CD4-positive, alpha-beta T cell treated with Interferon gamma for 1 hour (primary cell): Measurements from ENCODE around the gene GMEB1.
"Not testable (repeated sequence)": the region's sequence is repeated elsewhere in the genome, so short reads cannot be mapped to it uniquely, and the experiment has no call there.

Source experiments
- DNase-seq: peaks from one replicate; pipeline ENCODE4 v3.0.0-alpha.2; 2020

GMEB1 gene, protein sequence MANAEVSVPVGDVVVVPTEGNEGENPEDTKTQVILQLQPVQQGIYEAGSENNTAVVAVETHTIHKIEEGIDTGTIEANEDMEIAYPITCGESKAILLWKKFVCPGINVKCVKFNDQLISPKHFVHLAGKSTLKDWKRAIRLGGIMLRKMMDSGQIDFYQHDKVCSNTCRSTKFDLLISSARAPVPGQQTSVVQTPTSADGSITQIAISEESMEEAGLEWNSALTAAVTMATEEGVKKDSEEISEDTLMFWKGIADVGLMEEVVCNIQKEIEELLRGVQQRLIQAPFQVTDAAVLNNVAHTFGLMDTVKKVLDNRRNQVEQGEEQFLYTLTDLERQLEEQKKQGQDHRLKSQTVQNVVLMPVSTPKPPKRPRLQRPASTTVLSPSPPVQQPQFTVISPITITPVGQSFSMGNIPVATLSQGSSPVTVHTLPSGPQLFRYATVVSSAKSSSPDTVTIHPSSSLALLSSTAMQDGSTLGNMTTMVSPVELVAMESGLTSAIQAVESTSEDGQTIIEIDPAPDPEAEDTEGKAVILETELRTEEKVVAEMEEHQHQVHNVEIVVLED

DNA sequence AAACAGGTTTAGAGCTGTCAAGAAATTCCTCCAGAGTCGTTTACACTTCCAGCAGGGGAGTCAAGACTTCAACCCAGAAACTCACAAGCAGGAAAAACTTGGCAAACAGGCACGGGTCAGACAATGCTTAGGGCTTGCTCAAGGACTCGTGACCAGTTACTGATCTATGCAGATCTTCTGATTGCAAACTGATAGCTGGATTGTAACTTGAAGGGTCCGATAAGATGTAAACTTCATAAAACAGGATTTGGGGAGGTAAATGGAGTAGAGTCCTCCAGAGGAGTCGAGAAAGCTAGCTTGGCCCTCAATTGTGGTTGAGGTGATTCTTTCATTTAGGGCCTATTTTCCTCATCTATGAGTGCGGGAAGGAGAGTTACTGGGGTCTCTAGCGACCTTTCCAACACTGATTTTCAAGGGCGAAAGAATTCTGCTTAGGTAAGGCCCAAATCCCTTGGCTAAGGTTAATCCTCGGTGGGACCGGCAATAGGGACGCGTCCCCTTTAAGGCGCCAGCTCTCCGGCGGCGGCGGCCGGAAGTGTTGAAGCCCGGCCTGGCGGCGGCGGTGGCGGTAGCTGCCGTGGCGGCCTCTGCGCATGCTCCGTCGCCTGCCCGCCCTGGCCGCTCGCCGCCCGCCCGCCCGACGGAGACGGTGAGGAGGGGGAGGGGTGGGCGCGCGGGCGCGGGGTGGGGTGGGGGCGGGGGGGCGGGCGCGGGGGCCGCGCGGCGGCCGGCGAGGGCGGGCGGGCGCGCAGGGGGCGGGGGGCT lies at the start of gene GMEB1:
GMEB1 (plus strand) TSS at position 594 of the 765 bp plus-strand sequence. CDS start 14,829 bp downstream, outside the sequence.
- DNase-seq, result peak; percentile 84

DNA sequence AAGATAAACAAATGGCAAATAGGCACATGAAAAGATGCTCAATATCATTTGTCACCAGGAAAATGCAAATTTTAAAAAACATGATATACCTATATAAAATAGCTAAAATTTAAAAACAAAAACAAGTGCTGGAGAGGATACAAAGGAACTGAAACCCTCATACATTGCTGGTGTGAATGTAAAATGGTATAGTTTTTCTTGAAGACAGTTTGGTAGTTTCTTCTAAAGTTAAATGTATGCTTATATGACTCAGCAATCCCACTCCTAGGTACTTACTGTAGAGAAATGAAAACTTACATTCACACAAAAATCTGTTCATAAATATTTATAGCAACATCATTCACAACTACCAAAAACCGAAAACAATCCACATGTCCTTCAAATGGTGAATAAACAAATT lies 36.9 kb upstream of the GMEB1 start:
- DNase-seq, result no peak

GRCh38 chr1:28632560-28632959 lies 36.0 kb upstream of the GMEB1 start:
- DNase-seq, result no peak

- DNase-seq, result peak; percentile 33
These were observed 27.8 kb upstream of the GMEB1 start for GRCh38 chr1:28640766-28641165.

- no peak for DNase-seq
These were observed 26.3 kb upstream of the GMEB1 start for GRCh38 chr1:28642056-28642846.

DNA sequence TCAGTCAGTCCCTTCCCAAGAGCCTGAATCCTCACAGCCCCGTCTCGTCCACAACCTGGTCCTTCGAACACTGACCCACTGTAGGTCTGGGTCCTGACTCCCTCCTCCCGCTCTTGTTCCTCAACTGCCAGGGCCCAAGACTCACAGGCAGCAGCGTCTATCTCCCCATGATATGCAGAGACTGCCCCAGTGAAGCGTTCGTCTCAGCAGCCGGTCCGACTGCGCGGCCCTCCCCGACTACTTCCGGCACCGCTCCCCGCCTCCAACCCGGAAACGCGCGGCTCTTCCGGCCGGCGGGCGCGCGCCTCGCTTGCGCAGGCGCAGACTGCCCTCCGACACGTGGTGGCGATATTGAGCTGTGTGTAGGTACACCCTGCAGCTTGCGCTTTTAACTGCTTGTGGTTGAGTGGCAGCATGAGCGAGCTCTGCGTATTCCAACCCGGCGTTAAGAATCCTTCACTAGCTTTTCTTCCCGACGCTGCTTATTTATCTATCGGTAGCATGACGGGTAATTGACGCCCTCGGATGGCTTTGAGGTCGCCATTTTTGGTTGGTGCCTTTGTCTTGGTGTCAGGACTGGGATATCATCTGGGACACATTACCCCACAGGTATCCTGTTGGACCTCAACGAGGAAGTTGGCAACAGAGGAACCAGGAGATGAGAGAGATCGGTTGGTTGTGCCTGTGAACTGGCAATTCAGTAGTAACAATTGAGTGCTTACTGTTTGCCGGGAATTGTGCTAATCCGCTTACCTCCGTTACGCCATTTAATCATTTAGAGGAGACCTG lies 25.5 kb upstream of the GMEB1 start, which contains the start of gene TAF12:
TAF12 (minus strand) TSS at position 221 of the 789 bp plus-strand sequence. CDS start 20,986 bp downstream, outside the sequence.
- peak; percentile 96 for DNase-seq

DNA sequence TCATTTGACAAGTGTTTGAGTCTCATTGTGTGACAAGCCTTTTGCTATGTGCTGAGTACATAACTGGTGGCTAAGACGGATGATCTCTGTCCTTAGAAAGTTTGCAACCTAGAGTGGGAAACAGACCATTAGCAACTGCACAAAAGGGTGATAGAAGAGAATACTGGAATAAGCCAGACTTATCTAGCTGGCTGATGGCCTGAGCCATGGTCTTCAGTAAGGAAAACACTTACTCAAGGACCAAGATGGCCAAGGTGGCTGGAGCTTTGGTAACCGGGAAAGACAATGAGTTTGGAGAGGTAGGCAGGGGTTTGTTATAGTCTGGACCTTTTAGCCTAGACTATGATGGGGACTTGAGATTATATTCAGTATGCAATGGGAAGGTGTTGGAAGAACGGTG lies 24.1 kb upstream of the GMEB1 start:
- no peak for DNase-seq

DNA sequence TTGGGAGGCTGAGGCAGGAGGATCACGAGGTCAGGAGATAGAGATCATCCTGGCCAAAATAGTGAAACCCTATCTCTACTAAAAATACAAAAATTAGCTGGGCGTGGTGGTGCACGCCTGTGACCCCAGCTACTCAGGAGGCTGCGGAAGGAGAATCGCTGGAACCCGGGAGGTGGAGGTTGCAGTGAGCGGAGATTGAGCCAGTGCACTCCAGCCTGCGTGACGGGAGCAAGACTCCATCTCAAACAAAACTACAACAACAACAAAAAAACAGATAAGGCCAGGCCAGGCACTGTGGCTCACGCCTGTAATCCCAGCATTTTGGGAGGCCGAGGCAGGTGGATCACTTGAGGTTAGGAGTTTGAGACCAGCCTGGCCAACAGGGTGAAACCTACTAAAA lies 23.2 kb upstream of the GMEB1 start:
- not testable (repeated sequence) for DNase-seq

GRCh38 chr1:28646040-28646439 lies 22.5 kb upstream of the GMEB1 start:
- DNase-seq, result no peak

GRCh38 chr1:28648008-28648473 lies 20.5 kb upstream of the GMEB1 start:
- peak; percentile 96 for DNase-seq

DNA sequence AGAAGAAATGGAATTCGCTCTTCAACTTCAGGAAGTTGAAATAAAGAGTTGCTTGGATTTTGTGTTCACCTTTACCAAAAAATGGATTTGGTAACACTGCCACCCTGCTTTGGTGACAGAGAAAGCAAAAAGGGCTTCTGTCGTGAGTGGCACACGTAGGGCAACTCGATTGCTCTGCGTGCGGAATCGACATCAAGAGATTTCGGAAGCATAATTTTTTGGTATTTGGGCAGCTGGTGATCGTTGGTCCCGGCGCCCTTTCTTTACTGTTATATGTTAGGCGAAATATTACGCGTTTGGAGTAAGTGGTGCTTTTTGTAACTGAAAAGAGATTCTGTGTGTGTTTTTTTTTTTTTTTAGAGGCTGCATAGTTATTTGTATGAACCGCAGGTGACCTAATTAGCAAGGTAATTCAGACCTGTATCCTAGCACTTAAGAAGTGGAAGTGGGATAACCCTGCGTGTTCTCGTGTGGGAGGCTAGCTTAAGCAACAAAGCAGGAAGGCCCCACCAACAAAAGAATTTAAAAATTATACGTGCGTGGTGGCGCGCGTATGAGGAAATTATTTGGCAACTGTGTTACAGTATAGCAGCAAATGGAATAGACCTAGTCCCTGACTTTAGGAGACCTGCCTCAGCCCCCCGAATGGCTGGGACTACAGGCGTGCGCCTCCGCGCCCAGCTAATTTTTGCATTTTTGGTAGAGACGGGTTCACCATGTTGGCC lies 19.9 kb upstream of the GMEB1 start, which contains the start of gene RNU11:
RNU11 (plus strand) TSS at position 127 of the 725 bp plus-strand sequence.
- DNase-seq, result peak; percentile 93

DNA sequence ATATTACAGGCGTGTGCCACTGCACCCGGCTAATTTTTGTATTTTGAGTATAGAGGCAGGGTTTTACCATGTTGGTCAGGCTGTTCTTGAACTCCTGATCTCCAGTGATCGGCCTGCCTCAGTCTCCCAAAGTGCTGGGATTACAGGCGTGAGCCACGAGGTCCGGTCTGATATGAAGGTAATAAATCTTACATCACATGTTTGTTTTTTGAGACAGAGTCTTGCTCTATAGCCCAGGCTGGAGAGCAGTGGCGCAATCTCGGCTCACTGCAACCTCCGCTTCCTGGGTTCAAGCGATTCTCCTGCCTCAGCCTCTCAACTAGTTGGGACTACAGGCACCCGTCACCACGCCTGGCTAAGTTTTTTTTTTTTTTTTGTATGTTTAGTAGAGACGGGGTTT lies 15.5 kb upstream of the GMEB1 start:
- DNase-seq, result not testable (repeated sequence)

DNA sequence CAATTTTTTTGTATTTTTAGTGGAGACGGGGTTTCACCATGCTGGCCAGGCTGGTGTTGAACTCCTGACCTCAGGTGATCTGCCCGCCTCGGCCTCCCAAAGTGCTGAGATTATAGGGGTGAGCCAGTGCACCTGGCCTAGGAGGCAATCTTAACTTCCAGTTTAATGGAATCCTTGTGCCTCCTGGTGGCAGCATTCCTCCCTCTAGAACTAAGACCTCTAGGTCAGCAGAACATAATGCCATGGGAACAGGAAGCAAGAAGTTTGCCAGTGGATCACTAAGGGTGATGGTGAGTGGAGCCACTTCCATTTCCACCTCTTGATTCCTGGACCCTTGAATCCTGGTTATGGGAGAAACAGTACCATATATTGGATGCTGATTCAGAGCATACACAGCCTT lies 14.7 kb upstream of the GMEB1 start:
- DNase-seq, result peak; percentile 9

DNA sequence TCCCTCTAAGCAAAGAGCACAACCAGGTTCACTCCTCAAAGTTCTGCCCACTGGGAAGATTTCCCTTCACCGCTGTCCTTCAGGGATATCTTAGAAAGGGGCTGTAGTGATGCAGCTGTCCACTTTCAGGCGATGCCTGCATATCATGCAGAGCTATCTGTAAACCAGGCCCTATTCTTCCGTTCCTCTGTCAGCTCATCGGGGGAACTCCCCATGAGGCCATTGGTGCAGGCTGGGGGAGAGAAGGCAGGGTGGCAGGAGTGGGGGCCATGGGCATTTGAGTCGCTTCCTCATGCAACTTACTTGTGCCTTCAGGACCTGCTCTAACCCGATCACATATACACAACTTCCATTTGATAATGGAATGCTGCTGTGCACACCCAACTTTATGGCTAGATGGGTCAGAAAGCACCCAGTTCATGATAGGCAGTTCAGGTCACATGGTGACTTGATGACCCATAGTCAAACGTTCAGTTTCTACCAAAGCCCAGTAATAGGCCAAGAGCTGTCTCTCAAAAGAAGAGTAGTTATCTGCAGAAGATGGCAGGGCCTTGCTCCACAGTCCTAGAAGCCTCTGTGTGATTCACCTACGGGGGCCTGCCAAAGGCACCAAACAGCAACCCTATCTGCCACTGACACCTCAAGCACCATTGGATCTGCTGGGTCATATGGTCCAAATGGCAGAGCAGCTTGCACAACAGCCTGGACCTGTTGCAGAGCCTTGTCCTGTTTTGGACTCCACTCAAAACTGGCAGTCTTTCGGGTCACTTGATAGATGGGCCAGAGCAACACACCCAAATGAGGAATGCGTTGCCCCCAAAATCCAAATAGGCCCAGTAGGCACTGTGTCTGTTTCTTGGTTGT lies 12.9 kb upstream of the GMEB1 start:
- DNase-seq, result not testable (repeated sequence)

DNA sequence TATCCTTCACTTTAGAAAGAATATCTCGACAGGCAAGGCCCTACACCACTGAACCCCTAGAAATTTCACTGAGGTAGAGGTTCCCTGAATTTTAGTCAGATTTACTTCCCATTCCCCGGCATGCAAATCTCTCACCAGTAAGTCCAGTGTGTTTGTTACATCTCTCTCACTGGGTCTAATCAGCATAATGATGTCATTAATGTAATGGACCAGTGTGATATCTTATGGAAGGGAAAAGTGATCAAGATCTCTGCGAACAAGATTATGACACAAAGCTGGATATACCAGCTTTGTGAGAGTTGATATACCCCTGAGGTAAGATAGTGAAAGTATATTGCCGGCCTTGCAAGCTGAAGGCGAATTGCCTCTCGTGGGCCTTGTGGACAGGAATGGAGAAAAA lies 12.2 kb upstream of the GMEB1 start:
- no peak for DNase-seq

- DNase-seq, result no peak
These were observed 4.6 kb upstream of the GMEB1 start for GRCh38 chr1:28663871-28664470.

DNA sequence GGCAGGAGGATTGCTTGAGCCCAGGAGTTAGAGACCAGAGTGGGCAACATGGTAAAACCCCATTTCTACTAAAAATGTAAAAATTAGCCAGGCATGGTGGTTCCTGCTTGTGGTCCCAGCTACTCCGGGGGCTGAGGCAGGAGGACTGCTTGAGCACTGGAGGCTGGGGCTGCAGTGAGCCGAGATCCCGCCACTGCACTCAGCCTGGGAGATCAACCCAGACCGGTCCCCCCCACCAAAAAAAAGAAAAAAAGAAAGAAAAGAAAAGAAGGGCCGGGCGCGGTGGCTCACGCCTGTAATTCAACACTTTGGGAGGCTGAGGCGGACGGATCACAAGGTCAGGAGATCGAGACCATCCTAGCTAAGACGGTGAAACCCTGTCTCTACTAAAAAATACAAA lies 1.8 kb upstream of the GMEB1 start:
- no peak for DNase-seq

- peak; percentile 9 for DNase-seq
These were observed 556 bp downstream of the GMEB1 start for GRCh38 chr1:28668956-28669723.
